Activated T-helper 1 cell treated with anti-CD3 and anti-CD28 coated beads, Interleukin-12 subunit alpha, Interleukin-12 subunit beta, Interleukin-2, Interleukin-4 antibody, amounts not matched to agents 30 ng/mL and 10 ng/mL and 1 ng/mL, durations not matched to agents 14 hours and 24 hours and 36 hours (primary cell): ENCODE data around the gene COX8A. TPM values are rescaled to one million over a fixed set of nuclear protein-coding genes. Genes with fewer than 3 reads are reported as not detected.
A peak's percentile ranks its signal among the peaks of the same experiment; 100 is the strongest.

Source experiments
- DNase-seq: peaks from one replicate; pipeline ENCODE4 v3.0.0; 2021; ENCODE audit warnings: low spot score
- H3K27ac Mint-ChIP-seq: one replicate; pipeline ENCODE4 v1.8.0; 2021; ENCODE audit warnings: mild to moderate bottlenecking, mixed read lengths
- H3K27me3 Mint-ChIP-seq: one replicate; pipeline ENCODE4 v1.8.0; 2022; ENCODE audit warnings: mild to moderate bottlenecking, moderate library complexity, mixed read lengths; ENCODE audit not compliant: insufficient read depth
- H3K36me3 Mint-ChIP-seq: one replicate; pipeline ENCODE4 v1.8.0; 2021; ENCODE audit warnings: low read depth, mixed read lengths
- H3K4me1 Mint-ChIP-seq: one replicate; pipeline ENCODE4 v1.8.0; 2021; ENCODE audit warnings: low read depth, mixed read lengths
- H3K4me3 Mint-ChIP-seq: one replicate; pipeline ENCODE4 v1.8.0; 2021; ENCODE audit warnings: mild to moderate bottlenecking, moderate library complexity, mixed read lengths
- H3K9me3 Mint-ChIP-seq: one replicate; pipeline ENCODE4 v1.8.0; 2021; ENCODE audit warnings: mixed read lengths
- intact Hi-C: fragments of 100-400 bp; cut with micrococcal nuclease; formaldehyde crosslinking; loops from one replicate; pipeline ENCODE4 v1.15.1; 2024
- total RNA-seq: library from RNA; stranded (reverse); gene quantifications from 2 replicates; pipeline ENCODE4 v1.2.3, GENCODE V29; 2022

COX8A gene, protein sequence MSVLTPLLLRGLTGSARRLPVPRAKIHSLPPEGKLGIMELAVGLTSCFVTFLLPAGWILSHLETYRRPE
- total RNA-seq = 289 and 291 TPM in 2 replicates

DNA sequence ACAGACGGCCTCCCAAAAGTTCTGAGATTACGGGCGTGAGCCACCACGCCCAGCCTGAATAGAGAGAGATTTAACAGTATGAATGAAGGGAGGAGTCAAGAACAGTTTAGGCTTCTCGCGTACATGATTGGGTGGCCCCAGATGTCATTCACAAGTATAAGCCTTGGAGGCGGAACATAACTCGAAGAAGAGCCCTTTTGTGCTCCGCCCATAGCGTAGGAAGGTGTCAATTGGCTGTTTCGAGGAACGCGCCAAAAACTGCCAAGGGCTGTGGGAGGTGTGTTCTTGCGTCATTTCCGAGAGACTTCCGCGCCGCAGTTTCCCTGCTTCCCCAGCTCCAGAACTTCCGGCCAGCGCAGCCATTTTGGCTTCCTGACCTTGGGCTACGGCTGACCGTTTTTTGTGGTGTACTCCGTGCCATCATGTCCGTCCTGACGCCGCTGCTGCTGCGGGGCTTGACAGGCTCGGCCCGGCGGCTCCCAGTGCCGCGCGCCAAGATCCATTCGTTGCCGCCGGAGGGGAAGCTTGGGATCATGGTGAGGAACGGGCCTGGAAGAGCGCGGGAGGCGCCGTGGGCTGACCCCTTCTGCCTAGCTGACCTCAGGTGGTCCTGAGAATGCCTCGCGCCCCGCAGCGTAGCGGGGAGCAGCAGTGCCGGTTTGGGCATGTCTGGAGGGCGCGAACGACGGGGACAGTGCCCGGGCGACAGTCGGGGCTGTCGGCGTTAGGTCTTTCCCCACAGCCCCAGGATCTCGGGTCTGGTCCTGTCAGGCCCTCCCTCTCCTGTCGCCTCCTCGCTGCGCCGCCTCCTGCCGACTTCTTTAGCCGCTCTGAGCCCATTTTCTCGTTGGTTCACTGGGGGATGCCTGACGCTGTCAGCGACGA, at the start of gene COX8A:
Gene COX8A, plus strand, starts transcription at position 362 of the 885 bp plus-strand sequence. Its CDS starts 61 bp downstream, at position 423.
- peaks cover 19% of the 10 kb centered on the region for H3K36me3 Mint-ChIP-seq
- peaks cover 17% of the 10 kb centered on the region for H3K4me1 Mint-ChIP-seq
- H3K9me3 Mint-ChIP-seq = no peaks in the 10 kb centered on the region
- H3K27ac Mint-ChIP-seq = peak within 1 kb of the TSS; percentile 97
- peak within 1 kb of the TSS; percentile 100 for H3K4me3 Mint-ChIP-seq
- DNase-seq = peak; percentile 96
- peaks cover 8% of the 10 kb centered on the region for H3K27me3 Mint-ChIP-seq
- intact Hi-C loops = loop anchor here (1.0 to 10.0 kb wide), 10 partner anchors 12 to 310 kb away; partner anchors contain the start of genes BAD, DNAJC4, FKBP2 and GPR137

DNA sequence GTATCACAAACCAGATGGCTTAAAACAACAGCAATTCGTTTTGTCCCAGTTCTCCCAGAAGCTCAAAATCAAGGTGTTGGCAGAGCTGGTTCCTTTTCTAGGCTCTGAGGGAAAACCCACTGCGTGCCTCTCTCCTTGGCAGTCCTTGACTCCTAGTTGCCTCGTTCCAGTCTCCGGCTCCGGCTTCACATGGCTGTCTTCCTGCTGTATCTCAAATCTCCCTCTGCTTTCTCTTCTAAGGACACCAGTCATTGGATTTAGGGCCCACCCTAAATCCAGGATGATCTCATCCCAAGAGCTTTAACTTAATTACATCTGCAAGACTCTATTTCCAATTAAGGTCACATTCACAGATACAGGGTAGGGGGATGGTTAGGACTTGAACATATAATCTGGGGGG, 44.8 kb upstream of the COX8A start:
- Mint-ChIP-seq H3K4me3 (no peak overlapping the region), H3K36me3 (no peaks in the 10 kb centered on the region), H3K27me3 (peaks cover 14% of the 10 kb centered on the region), H3K4me1 (no peaks in the 10 kb centered on the region), H3K27ac (no peak overlapping the region), H3K9me3 (no peaks in the 10 kb centered on the region)
- intact Hi-C loops = no loop called here
- DNase-seq = no peak

DNA sequence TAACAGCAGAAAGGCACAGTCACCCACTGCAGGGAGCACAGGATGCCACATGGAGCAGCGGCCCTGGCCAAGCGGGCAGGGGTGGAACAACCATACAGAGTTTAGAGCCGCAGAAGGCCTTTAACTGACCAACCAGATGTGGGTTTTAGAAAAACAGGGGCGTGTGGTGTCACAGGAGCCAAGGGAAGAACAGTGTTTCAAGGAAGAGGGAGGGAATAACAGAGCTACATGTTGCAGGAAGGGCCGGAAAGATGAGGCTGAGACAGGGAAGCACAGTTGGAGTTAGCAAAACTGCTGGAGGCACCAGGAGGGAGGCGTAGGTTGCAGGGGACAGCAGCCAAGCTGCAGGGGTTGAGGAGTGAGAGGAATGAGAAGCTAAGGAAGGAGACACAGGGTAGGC, 43.4 kb upstream of the COX8A start:
- Mint-ChIP-seq H3K9me3 (no peaks in the 10 kb centered on the region), H3K4me3 (no peak overlapping the region), H3K27ac (no peak overlapping the region), H3K4me1 (no peaks in the 10 kb centered on the region), H3K27me3 (peaks cover 11% of the 10 kb centered on the region), H3K36me3 (no peaks in the 10 kb centered on the region)
- no peak for DNase-seq
- intact Hi-C loops = no loop called here

DNA sequence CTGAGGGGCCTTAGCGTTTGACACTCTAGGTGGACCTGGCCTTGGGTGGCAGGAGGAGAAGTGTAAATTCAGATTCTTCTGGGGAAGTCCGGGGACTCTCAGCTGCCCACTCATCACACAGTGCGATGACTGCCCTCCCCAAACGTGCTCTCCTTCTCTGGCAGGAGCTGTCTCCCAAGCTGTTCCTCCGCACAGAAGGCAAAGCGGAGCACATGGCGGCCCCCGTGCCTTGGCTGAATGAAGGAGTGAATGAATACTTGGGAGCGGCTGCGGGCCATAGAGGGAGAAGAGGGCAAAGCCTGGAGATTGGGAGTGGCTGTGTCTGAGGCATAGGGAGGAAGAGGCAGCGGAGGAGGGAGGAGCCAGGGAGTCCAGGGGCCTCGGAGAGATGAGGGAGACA, 42.5 kb upstream of the COX8A start:
- Mint-ChIP-seq H3K4me1 (no peaks in the 10 kb centered on the region), H3K27me3 (peaks cover 9% of the 10 kb centered on the region), H3K27ac (no peak overlapping the region), H3K9me3 (no peaks in the 10 kb centered on the region), H3K36me3 (no peaks in the 10 kb centered on the region), H3K4me3 (no peak overlapping the region)
- intact Hi-C loops = no loop called here
- no peak for DNase-seq

DNA sequence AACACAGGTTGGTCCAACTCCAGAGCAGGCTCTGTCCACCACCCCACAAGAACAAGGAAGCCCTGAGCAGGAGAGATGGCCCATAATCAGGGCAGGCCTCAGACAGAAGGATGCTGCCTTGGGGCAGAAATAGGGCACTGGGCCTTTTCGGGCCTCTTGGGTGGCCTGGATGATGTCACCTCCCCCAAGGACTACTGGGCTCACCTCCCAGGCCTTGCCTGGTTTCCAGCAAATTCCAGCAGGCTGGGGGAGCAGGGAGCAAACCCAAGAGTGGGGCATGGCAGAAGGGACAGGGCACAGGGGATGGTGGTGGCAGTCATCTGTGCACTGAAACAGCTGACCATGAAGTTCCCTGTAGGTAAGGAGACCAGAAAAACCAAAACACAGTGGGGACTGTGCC, 41.0 kb upstream of the COX8A start:
- H3K4me3 Mint-ChIP-seq = no peak overlapping the region

DNA sequence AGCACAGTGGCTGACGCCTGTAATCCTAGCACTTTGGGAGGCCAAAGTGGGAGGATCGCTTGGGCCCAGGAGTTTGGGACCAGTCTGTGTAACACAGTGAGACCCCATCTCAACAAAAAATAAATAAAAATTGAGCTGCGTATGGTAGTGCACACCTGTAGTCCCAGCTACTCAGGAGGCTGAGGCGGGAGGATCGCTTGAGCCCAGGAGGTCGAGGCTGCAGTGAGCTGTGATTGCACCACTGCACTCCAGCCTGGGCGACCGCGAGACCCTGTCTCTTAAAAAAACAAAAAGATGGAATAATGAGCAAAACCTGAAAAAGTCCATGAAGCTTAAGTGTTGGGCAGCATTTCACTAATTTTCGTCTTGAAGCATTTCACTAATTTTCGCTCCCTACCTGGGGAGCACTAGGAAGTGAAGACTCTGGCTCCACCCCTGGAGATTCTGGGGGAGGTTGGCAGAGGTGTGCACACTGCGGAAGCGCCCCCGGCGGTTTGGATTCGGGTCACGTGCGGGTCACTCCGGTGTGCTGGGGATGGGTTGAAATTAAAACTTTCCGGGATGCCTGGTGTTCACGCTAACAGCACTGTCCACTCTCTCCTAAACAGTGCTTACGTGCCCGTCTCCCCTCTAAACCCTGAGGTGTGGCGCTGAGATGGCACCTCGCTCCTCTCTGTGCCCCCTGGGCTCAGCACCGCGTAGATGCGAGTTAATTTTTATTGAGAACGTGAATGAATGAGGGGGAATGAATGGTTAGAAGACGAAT, 36.5 kb upstream of the COX8A start:
- Mint-ChIP-seq H3K27ac (peak overlapping the region; percentile 77), H3K27me3 (no peaks in the 10 kb centered on the region), H3K9me3 (no peaks in the 10 kb centered on the region), H3K4me3 (peak overlapping the region; percentile 83), H3K4me1 (peaks cover 6% of the 10 kb centered on the region), H3K36me3 (no peaks in the 10 kb centered on the region)
- intact Hi-C loops = loop anchor here (1.0 to 2.0 kb wide), 10 partner anchors 17 to 257 kb away; partner anchors contain the start of genes COX8A, MACROD1, OTUB1 and RTN3
- DNase-seq = no peak

More for the DNA sequence above, 41.0 kb upstream of the COX8A start:
- intact Hi-C loops = no loop called here
- Mint-ChIP-seq H3K36me3 (no peaks in the 10 kb centered on the region), H3K9me3 (no peaks in the 10 kb centered on the region), H3K27ac (no peak overlapping the region), H3K27me3 (peaks cover 9% of the 10 kb centered on the region), H3K4me1 (no peaks in the 10 kb centered on the region)
- DNase-seq = no peak

DNA sequence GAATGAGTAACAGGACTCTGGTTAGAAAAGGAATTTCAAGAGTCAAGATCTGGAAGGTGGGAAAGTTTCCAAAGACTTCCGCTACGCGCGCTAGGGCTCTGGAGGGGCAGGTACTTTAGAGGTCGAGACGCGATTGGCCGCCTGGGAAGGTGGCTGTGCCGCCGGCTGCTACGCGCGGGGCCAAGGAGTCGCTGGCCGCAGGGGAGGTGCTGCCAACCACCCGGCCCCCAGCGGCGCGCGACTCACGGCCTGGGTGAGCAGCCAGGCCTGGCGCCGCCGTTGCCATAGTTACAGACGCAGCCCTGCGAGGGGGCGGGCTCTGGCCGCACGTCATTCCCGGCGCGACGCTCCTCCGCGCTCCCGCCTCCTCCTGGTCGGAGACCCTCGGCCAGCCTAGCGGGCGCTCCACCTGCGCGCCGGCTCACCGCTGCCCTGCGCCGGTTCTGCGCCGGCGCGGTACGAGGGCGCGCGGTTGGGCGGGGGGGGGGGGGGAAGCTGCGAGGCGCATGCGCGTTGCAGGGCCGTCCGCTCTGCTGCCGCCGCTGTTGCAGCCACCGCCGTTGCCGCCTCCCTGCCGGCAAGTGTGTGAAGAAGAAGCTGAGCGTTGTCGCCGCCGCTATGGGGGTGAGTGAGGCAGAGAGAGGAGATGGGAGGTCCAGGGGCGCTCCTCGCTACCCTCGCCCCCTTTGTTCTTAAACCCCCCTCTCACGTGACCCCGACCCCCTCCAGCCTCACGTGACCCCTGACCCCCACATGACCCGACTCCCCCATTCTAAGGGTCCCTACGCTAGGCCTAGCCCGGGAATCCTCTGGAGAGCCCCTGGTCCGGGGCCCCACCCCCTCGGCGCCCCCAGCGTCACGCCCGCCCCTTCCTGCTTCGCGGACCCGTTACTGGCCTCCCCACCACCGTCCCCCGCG, 35.7 kb upstream of the COX8A start, which contains the start of gene NAA40:
Gene NAA40, plus strand, starts transcription at position 524 of the 918 bp plus-strand sequence. Its CDS starts 95 bp downstream, at position 619.
- Mint-ChIP-seq H3K27me3 (no peaks in the 10 kb centered on the region), H3K4me3 (peak within 1 kb of the TSS; percentile 87), H3K27ac (peak within 1 kb of the TSS; percentile 82), H3K4me1 (peaks cover 7% of the 10 kb centered on the region), H3K9me3 (no peaks in the 10 kb centered on the region), H3K36me3 (no peaks in the 10 kb centered on the region)
- peak; percentile 89 for DNase-seq
- intact Hi-C loops = loop anchor here (1.0 to 2.0 kb wide), 11 partner anchors 14 to 258 kb away; partner anchors contain the start of genes COX8A, MACROD1, OTUB1 and RTN3

DNA sequence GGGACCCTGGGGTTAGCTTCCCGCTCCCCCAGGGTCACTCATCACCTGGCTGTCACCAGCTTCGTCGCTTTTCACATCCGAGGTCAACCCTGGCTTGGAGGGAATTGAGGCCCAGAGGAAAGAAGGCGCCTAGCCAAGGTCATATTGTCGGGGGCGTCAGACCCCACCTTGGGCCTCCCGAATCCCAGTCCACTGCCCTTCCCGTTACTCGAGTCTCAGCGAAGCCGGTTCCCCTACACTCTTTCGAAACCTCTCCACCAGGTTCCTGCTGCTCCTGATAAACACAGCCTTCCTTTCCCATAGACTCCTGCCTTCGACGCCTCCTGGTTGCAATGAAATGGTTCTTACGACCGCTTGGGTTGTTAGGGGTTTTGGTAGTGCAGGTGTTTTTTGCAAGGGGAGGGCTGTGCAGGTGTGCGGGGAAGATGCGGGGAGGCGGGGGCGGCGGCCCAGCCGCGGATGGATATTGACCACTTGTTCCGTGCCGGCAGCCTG, 35.0 kb upstream of the COX8A start:
- peaks cover 14% of the 10 kb centered on the region for H3K4me1 Mint-ChIP-seq

DNA sequence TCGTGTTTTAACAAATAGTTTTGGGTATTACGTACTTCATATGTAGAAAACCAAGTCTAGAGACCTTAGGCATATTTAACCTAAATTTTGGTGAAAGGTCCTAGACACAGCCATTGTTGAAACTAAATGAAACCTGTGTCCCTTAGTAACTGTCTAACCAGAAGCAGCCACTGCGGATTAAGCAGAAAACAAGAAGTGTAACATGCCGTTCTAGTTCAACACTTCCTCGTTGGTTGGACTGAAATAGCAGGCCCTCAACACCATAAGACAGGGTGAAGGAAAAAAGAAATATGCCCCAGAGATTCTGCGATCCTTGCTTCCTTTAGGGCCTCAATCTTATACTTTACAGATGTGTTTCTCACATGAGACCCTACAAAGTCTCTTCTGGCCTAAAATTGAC, 33.6 kb upstream of the COX8A start:
- Mint-ChIP-seq H3K4me1 (peaks cover 16% of the 10 kb centered on the region), H3K27ac (no peak overlapping the region)
- intact Hi-C loops = no loop called here

More for the DNA sequence above, 35.0 kb upstream of the COX8A start:
- intact Hi-C loops = loop anchor here (1.0 to 2.0 kb wide), 5 partner anchors 13 to 259 kb away; partner anchors contain the start of genes MACROD1 and RTN3
- peak overlapping the region; percentile 82 for H3K27ac Mint-ChIP-seq
- H3K36me3 Mint-ChIP-seq = peaks cover 2% of the 10 kb centered on the region
- H3K4me3 Mint-ChIP-seq = peak overlapping the region; percentile 87
- H3K27me3 Mint-ChIP-seq = no peaks in the 10 kb centered on the region
- no peak for DNase-seq
- no peaks in the 10 kb centered on the region for H3K9me3 Mint-ChIP-seq

DNA sequence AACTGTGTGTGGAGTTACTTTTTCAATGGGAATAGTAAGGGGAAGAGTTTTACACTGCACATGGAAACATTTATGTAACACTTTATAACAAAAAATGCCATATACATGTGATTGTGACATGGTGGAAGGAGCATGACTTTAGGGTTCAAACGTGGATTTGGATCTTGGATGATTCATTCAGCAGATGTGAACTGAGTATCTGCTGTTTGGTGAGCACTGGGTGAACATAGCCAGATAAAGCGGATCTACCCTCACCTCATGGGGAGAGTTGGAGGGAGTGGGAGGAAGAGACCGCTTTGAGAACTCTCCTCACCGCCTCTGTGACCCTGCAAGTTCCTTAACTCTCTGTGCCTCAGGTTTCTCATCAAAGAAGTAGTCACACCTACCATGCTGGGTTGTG, 32.5 kb upstream of the COX8A start:
- no peaks in the 10 kb centered on the region for H3K9me3 Mint-ChIP-seq
- no peak overlapping the region for H3K27ac Mint-ChIP-seq
- intact Hi-C loops = no loop called here
- no peak overlapping the region for H3K4me3 Mint-ChIP-seq
- H3K36me3 Mint-ChIP-seq = peaks cover 2% of the 10 kb centered on the region
- no peak for DNase-seq
- H3K4me1 Mint-ChIP-seq = peaks cover 16% of the 10 kb centered on the region
- H3K27me3 Mint-ChIP-seq = no peaks in the 10 kb centered on the region

More for the DNA sequence above, 33.6 kb upstream of the COX8A start:
- no peak for DNase-seq
- H3K4me3 Mint-ChIP-seq = peak overlapping the region; percentile 63
- no peaks in the 10 kb centered on the region for H3K9me3 Mint-ChIP-seq
- H3K36me3 Mint-ChIP-seq = peaks cover 2% of the 10 kb centered on the region
- H3K27me3 Mint-ChIP-seq = no peaks in the 10 kb centered on the region

DNA sequence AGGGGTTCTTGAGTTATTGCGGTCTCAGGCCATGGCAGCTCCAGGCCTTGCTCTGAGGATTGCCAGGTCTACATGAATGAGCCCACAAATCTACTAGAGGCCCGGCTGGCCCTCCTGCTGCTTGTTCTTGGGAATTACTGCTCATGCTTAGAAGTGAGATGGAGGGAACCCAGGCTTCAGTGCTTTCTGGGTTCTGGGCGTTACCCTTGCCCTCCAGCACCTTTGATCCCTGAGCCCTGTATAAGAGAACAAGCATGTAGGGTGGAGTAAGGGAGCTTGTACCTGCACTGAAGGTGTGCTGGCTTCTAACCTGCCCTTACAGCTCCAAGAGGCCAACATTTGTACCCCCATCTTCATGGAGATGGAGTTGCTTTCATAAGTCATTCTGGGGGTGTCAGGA, 31.6 kb upstream of the COX8A start:
- peaks cover 2% of the 10 kb centered on the region for H3K36me3 Mint-ChIP-seq
- intact Hi-C loops = no loop called here
- H3K27ac Mint-ChIP-seq = no peak overlapping the region
- no peak for DNase-seq
- H3K27me3 Mint-ChIP-seq = no peaks in the 10 kb centered on the region
- no peaks in the 10 kb centered on the region for H3K9me3 Mint-ChIP-seq
- peaks cover 16% of the 10 kb centered on the region for H3K4me1 Mint-ChIP-seq
- H3K4me3 Mint-ChIP-seq = no peak overlapping the region

DNA sequence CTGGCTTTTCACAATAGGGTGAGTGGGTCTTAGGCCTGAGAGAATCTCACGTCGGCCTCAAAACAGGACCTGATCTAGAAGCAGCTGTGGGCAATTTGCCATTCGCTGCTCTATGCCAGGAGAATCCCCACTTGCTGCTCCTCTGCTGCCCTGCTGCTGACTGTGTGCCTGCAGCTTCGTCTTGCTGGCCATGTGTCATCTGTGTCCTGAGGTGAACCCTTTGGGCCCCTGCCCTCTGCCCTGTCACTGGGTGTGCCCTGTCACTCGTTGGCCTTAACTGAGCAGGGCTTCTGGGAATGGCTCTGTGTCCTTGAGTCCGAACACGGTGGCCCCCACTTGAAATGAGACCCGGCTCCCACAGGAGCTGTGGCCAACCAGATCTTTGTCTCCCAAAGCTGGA, 29.4 kb upstream of the COX8A start:
- no peaks in the 10 kb centered on the region for H3K27me3 Mint-ChIP-seq
- DNase-seq = no peak
- H3K9me3 Mint-ChIP-seq = no peaks in the 10 kb centered on the region
- intact Hi-C loops = no loop called here
- peaks cover 9% of the 10 kb centered on the region for H3K4me1 Mint-ChIP-seq
- H3K36me3 Mint-ChIP-seq = peaks cover 2% of the 10 kb centered on the region
- H3K27ac Mint-ChIP-seq = no peak overlapping the region
- H3K4me3 Mint-ChIP-seq = no peak overlapping the region
